AG04449 (cell line): ENCODE data around the gene C16orf54.
"Not testable (repeated sequence)": the region's sequence is repeated elsewhere in the genome, so short reads cannot be mapped to it uniquely, and the experiment has no call there.

Experiments
- CTCF ChIA-PET: fragments of 350-600 bp; formaldehyde crosslinking; extraction: SDS; loops from one replicate; lab custom pipeline; 2021; ENCODE audit warnings: antibody characterized with exemption; lab: Yijun Ruan, JAX
- POLR2A ChIA-PET: fragments of 400-600, 350-600 bp; formaldehyde crosslinking; extraction: SDS; loops from one replicate; lab custom pipeline; 2020; ENCODE audit warnings: antibody characterized with exemption, inconsistent platforms; lab: Yijun Ruan, JAX
- DNase-seq: peaks from one replicate; pipeline ENCODE4 v3.0.0-alpha.2; 2010; ENCODE audit warnings: low read depth, low spot score
- H3K4me3 ChIP-seq: 2 replicates; pipeline ENCODE4 v1.5.1; 2011; ENCODE audit warnings: low read depth, mild to moderate bottlenecking, control low read depth, low read length
- CTCF ChIP-seq: IDR thresholded peaks from one replicate; pipeline ENCODE4 v1.5.1; 2011; ENCODE audit warnings: mild to moderate bottlenecking, moderate library complexity, low read length, control low read depth, inconsistent platforms; ENCODE audit not compliant: insufficient read depth; ENCODE audit errors: missing control alignments

The C16orf54 gene

GRCh38 chr16:29779474-29779873, 33.7 kb upstream of the C16orf54 start:
- POLR2A ChIA-PET: no interaction called here
- DNase-seq: no peak
- CTCF ChIA-PET: interaction anchor here (1.3 to 4.8 kb wide), 2 partner anchors 10 to 15 kb away, joined by 3 to 23 read pairs; partner anchors contain the start of gene KIF22
- no peak overlapping the region for H3K4me3 ChIP-seq
- no peak for TF ChIP-seq CTCF

DNA sequence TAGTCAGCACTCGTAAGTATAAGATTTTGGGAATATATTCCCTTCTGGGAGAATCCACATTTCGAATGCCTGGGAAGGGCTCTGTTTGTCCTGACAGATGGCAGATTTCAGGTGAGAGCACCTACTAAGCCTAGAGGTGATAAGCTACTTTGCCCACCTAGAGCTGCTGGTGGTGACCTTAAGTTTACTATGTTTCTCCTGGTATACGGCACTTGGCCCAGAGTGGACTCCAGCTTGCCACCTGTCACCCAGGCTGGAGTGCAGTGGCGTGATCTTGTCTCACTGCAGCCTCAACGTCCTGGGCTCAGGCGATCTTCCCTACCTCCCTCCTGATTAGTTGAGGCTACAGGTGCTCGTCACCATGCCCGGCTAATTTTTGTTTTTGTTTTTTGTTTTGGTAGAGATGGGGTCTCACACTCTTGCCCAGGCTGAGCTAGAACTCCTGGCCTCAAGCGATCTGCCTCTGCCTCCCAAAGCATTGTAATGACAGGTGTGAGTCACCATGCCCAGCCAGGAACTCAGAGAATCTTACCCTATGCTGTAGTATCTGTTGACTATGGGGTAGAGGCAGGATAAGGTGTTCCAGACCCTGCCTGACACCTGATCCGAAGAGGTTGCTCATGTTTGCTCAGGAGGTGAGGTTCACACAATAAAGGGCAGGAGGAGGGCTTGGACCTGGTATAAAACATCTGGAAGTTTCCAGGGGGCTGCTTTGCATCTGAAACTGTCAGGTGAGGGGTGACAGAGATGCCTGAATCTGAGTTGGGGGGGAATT, 32.0 kb upstream of the C16orf54 start, which contains the start of gene ZG16:
TSS of gene ZG16 (plus strand) at position 681 of the 775 bp plus-strand sequence. CDS start 1,011 bp downstream, outside the sequence.
- CTCF ChIA-PET: interaction anchor here (1.3 to 4.8 kb wide), 2 partner anchors 12 to 17 kb away, joined by 3 to 23 read pairs; partner anchors contain the start of gene KIF22
- POLR2A ChIA-PET: no interaction called here
- no peak within 1 kb of the TSS for H3K4me3 ChIP-seq
- TF ChIP-seq CTCF: no peak
- no peak for DNase-seq

GRCh38 chr16:29775742-29776408, 30.1 kb upstream of the C16orf54 start:
- no peak overlapping the region for H3K4me3 ChIP-seq
- DNase-seq: no peak
- POLR2A ChIA-PET: no interaction called here
- CTCF ChIA-PET: interaction anchor here (1.0 to 4.8 kb wide), 2 partner anchors 9 to 14 kb away, joined by 4 to 23 read pairs; partner anchors contain the start of gene KIF22
- TF ChIP-seq CTCF: no peak

DNA sequence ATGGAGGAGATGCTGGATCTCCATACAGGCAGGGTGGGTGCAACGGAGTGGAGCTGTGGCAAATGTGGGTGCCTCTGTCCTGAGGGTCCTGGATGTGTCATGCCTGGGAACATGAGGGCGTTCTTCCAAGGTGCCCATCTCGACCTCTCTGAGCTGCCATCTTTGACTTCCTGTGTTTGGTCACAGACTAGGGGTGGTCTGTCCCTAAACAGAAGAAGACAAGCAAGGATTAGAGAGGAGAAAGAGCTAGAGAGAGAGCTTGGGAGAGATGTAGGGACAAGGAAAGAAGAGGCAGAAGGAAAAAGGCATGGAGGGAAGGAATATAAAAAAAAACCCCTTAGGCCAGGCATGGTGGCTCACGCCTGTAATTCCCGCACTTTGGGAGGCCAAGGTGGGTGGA, 28.9 kb upstream of the C16orf54 start:
- ChIA-PET CTCF (interaction anchor here (3.1 to 3.4 kb wide), 2 partner anchors 10 to 15 kb away, joined by 14 to 22 read pairs; partner anchors contain the start of gene KIF22), POLR2A (no interaction called here)
- no peak for DNase-seq
- TF ChIP-seq CTCF: no peak
- H3K4me3 ChIP-seq: no peak overlapping the region

DNA sequence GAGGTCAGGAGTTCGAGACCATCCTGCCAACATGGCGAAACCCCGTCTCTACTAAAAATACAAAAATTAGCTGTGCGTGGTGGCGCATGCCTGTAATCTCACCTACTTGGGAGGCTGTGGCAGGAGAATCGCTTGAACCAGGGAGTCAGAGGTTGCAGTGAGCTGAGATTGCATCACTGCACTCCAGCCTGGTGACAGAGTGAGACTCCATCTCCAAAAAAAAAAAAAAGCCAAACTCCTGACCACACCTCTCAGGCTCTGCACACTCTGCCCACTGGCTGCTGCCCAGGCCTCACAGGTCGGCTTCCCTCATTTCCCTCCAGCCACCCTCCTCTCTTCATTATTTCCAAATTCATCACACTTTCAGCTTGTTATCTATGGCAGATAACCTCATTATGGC, 26.5 kb upstream of the C16orf54 start:
- POLR2A ChIA-PET, H3K4me3 ChIP-seq, DNase-seq: not testable (repeated sequence)
- CTCF ChIA-PET: interaction anchor here (0.6 to 3.4 kb wide), 4 partner anchors 13 to 68 kb away, joined by 3 to 22 read pairs (median 8); partner anchors contain the start of gene KIF22

DNA sequence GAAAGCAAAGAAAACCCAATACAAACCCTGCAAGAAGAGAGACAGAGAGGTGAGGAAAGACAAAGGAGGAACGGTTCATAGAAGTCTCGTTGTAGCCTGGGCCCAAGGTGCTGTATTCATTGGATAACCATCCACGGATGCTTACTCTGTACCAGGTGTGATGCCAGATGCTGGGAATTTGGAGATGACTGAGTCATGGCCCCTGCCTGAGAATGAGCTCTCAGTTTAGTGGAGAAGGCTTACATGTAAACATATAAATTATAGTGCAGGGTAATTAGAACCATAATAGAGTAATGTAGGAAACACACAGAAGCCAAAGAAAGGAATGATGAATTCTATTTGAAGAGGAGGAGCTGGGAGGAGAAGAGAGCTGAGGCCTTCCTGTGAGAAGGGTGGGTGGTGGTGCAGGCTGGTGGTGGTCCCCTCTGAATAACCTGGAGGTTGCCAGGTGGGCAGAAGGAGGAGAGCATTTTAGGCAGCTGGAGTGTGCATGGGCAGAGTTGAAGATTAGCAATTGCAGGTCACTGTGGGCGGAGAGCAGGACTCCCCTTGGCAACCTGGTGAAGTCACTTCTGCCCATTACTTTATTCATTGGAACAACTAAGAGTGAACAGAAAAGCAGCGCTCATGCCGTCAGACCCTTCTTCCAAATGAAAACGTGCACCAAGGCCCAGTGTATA, 24.6 kb upstream of the C16orf54 start:
- TF ChIP-seq CTCF: no peak
- no peak overlapping the region for H3K4me3 ChIP-seq
- CTCF ChIA-PET: interaction anchor here (0.6 to 2.5 kb wide), 5 partner anchors 10 to 52 kb away, joined by 3 to 7 read pairs (median 3); no protein-coding TSS in a partner anchor
- POLR2A ChIA-PET: no interaction called here
- no peak for DNase-seq
